GM10248 (cell line): ENCODE results near the gene RSKR.

ENCODE experiments used
- CTCF ChIA-PET: fragments of 300-600 bp; sonication (Branson Sonifier 250); formaldehyde crosslinking; extraction: SDS; loops from one replicate; lab custom pipeline; 2021; ENCODE audit warnings: antibody characterized with exemption; lab: Yijun Ruan, JAX
- POLR2A ChIA-PET: fragments of 350-650 bp; sonication (Branson Sonifier 250); formaldehyde crosslinking; extraction: SDS; loops from one replicate; lab custom pipeline; 2020; ENCODE audit warnings: antibody characterized with exemption; lab: Yijun Ruan, JAX
- DNase-seq: peaks from one replicate; pipeline ENCODE4 v3.0.0; 2012; ENCODE audit errors: extremely low spot score
- CTCF ChIP-seq: IDR thresholded peaks from 2 replicates; pipeline ENCODE4 v1.5.1; 2012; ENCODE audit warnings: mild to moderate bottlenecking, low read depth; ENCODE audit errors: extremely low read depth, missing control alignments, control extremely low read depth

Gene RSKR

GRCh38 chr17:28623696-28624095 is 9.7 kb upstream of the RSKR start:
- ChIA-PET CTCF (interaction anchor here (0.9 to 5.6 kb wide), 3 partner anchors 12 to 41 kb away, joined by 3 to 42 read pairs (median 3); partner anchors contain the start of gene RSKR), POLR2A (interaction anchor here (0.9 kb wide), 1 partner anchor 11 kb away, joined by 3 read pairs; no protein-coding TSS in a partner anchor)
- no peak for TF ChIP-seq CTCF
- DNase-seq, result no peak

- ChIA-PET POLR2A (no interaction called here), CTCF (interaction anchor here (0.8 to 5.6 kb wide), 4 partner anchors 10 to 20 kb away, joined by 3 to 42 read pairs (median 3); partner anchors contain the start of gene RSKR)
- no peak for TF ChIP-seq CTCF
- DNase-seq, result no peak
Measured at GRCh38 chr17:28622186-28622585, 8.2 kb upstream of the RSKR start.

GRCh38 chr17:28620010-28620409 is 6.0 kb upstream of the RSKR start:
- ChIA-PET CTCF (interaction anchor here (0.8 to 1.9 kb wide), 7 partner anchors 9 to 74 kb away, joined by 3 to 5 read pairs (median 4); no protein-coding TSS in a partner anchor), POLR2A (interaction anchor here (0.7 kb wide), 1 partner anchor 24 kb away, joined by 3 read pairs; no protein-coding TSS in a partner anchor)
- no peak for TF ChIP-seq CTCF
- no peak for DNase-seq

- ChIA-PET POLR2A (no interaction called here), CTCF (interaction anchor here (0.7 to 1.9 kb wide), 10 partner anchors 10 to 499 kb away, joined by 3 to 6 read pairs (median 3); partner anchors contain the start of gene PIGS)
- no peak for DNase-seq
- no peak for TF ChIP-seq CTCF
Measured at GRCh38 chr17:28618464-28618863, 4.5 kb upstream of the RSKR start.

DNA sequence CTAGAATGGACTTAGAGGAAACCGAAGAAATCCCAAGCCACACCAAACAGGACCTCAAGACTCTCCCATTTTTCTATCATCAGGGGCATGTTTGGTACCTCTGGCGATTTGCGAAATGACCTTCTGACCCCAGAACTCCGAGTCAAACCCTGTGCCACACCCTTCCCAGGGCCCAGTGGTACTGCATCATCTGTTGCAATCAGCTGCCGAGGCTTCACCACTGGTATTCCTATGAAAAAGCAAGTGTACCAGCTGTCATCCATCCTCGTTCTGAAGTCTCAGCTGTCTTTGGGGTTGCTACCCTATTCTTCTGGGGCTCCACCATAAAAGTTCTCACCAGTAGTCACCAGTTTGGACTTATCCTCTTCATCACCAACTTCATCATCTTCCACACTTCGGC is 2.3 kb upstream of the RSKR start:
- no peak for DNase-seq
- ChIA-PET CTCF (interaction anchor here (1.1 to 2.3 kb wide), 4 partner anchors 11 to 122 kb away, joined by 3 to 9 read pairs (median 6); no protein-coding TSS in a partner anchor), POLR2A (no interaction called here)
- no peak for TF ChIP-seq CTCF

GRCh38 chr17:28615260-28615940 is 1.4 kb upstream of the RSKR start:
- no peak for TF ChIP-seq CTCF
- ChIA-PET POLR2A (no interaction called here), CTCF (interaction anchor here (1.6 to 7.2 kb wide), 4 partner anchors 9 to 121 kb away, joined by 3 to 42 read pairs (median 8); no protein-coding TSS in a partner anchor)
- DNase-seq, result no peak
